ENCODE results near the gene IWS1.

DNA sequence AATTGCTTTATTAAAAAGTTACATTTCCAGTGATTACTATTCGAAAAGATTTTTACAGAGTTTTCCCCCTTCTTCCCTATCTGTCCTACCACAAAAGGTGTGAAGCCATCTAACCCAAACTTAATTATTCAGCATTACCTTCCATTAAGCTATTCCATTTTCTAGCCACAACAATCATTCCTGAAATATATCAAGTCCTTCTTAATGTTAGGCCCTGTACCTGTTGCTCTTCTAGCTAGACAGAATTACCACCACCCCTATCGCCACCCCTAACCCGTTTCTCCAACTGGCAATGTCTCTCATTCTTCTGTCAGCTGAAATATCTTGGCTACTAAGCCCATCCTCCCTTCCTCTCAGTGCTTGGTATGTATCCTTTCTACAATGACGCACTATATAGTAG, 13.9 kb downstream of the IWS1 start:
- no peak for TF ChIP-seq EZH2phosphoT487 (IDR thresholded peaks at IDR 0.05; ENCODE audit: low read length)
- TF ChIP-seq, protein P1, sequence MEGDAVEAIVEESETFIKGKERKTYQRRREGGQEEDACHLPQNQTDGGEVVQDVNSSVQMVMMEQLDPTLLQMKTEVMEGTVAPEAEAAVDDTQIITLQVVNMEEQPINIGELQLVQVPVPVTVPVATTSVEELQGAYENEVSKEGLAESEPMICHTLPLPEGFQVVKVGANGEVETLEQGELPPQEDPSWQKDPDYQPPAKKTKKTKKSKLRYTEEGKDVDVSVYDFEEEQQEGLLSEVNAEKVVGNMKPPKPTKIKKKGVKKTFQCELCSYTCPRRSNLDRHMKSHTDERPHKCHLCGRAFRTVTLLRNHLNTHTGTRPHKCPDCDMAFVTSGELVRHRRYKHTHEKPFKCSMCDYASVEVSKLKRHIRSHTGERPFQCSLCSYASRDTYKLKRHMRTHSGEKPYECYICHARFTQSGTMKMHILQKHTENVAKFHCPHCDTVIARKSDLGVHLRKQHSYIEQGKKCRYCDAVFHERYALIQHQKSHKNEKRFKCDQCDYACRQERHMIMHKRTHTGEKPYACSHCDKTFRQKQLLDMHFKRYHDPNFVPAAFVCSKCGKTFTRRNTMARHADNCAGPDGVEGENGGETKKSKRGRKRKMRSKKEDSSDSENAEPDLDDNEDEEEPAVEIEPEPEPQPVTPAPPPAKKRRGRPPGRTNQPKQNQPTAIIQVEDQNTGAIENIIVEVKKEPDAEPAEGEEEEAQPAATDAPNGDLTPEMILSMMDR (IDR thresholded peaks at IDR 0.05; ENCODE audit: low read length): no peak
